Renal cortical epithelial cell (primary cell): ENCODE data around the gene EPB41L4B. TPM values are rescaled to one million over a fixed set of nuclear protein-coding genes. Genes with fewer than 3 reads are reported as not detected.

Experiments used
- DNase-seq: peaks from one replicate; pipeline ENCODE4 v3.0.0-alpha.2; 2011; ENCODE audit warnings: low read depth
- total RNA-seq: library from RNA; depleted of rRNA; stranded (reverse); fragments of >200 nt; gene quantifications from 2 replicates; pipeline ENCODE4 v1.2.3, GENCODE V29; 2014

The EPB41L4B gene
- total RNA-seq, 1 donor from 2014 or later: 5.8 TPM

DNA sequence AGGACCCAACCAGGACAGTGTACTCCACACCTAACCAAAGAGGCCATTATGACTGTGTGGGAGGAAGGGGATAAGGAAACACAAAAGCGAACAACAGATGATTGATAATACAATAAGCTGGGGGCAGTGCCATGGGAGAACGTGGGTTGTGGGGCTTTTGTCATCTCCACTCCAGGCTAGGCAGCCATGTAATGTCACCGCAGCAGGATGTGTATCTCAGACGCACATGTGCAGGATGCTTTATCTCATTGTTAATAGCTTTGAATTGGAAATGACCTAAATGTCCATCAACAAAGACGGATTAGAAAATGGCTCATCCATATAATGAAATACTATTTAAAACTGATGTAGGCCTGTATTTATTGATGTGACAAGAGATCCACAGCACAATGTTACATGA lies 51.0 kb downstream of the EPB41L4B start:
- DNase-seq: no peak

DNA sequence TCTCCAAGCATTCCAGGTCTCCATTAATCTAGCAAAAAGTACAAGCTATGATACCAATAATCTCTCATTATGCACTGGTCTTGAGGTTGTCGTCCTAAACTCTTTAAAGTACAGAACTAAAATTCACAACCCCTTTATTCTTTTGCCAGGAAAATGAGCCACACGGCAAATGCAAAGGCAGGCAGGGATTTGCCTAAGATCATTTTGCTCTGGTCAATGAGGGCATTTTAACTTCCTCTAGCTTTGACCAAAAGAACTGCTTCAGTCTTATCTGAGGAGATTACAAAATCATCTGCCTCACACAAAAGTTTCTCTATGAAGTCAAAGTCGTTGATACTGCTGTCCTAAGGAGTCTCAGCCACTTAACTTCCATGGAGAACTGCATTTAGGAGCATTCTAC lies 51.8 kb downstream of the EPB41L4B start:
- no peak for DNase-seq

DNA sequence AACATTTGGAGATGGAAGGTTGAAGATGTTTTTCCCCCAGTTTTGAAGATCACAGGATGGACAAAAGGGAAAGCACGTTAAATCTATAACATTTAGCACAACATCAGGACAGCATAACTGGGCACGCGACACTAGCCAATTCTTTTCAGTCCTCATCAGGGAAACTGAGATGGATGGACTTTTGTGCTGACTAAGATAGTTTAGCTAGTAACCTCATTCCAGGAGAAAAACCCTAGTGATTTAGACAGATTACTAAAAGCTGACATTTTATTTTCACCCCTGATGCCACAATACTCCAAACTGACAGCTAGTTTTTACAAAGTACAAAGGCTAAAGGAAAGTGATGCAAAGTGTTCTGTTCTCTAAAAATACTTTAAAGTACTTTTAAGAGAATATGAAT lies 53.3 kb downstream of the EPB41L4B start:
- DNase-seq: no peak

DNA sequence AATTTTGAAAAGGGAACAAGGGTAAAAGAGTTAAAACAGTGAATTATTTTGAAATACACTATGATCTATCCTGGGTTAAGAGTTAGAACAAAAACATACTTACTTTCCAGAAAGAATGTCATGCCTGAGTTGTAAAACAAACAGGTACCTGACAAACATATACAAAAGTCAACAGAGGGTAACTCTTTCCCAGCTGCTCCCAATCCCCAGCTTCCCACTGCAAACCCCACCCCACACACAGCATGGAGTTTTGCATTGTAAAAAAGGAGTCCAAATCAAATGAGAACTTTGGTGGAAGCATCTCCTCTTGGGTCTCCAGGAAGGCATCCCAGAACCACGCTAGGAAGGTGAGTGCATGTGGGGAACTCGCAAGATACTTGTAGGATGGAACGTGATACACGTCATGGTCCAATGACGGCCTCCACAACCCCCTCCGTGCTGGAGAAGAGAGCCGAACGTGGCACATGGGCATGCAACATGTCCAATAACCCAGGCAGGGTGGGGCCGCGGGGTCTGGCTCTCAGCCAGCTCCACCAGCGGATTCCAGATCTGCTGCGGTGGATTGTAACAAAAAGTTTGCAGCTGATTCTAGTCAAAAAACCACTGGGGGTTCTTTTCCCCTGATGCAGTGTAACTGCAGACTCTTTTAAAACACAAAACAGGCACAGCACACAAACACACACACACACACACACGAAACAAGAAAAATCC lies 55.8 kb downstream of the EPB41L4B start:
- peak; percentile 18 for DNase-seq

DNA sequence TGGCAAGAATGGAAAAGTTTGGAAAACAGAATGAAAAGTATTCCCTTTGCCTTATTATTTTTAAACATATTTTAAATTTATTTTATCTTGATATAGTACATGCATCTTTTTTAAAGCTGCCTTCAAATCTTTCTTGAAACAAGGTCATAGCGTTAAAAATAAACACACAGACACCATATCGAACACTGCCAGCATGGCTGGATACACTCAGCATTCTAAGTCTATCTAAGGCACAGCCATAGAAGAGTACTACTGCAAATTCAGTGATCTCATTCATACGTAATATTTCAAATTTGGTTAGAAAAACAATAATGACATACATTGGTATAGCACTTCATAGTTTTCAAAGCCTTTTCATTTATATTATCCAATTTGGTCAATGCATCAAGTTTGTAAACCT lies 57.5 kb downstream of the EPB41L4B start:
- DNase-seq: no peak

- no peak for DNase-seq
Observed at GRCh38 chr9:109258481-109259302, 62.2 kb downstream of the EPB41L4B start.

GRCh38 chr9:109256336-109256735 lies 64.5 kb downstream of the EPB41L4B start:
- DNase-seq: no peak

DNA sequence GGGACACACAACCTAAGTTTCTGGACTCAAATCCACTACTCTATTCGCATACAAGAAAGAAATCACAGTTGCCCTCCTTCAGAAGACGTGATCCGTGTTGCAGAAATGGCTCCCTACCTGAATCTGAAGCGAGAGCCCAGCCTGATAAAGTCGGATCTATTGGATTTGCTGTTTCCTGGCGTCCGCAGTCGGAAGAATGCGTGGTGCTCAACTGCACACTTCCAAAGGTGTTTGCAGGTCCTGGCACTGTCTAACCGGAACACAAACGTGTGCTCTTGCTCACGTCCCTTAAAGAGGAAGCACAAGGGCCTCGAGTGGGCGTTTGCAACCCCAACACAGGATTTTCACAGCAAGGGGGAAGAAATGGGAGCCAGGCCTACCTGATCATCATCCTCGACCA lies 65.5 kb downstream of the EPB41L4B start:
- no peak for DNase-seq

DNA sequence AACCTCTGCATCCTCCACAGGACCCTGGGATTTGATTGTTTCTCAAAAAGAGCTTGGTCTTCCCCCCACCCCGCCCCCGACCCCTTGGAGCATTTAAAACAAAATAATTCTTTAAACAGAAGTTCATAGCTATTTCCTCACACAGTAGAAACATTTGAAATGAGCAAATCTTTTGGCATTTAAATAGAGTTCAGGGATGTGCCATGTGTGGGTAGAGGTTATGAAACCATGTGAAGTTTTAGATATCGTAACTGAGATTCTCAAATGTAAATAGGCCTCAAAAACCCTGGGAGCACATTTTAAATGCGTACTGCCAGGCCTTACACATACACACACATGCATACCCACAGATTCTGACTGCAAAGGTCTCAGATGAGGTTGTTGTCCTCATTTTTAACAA lies 66.5 kb downstream of the EPB41L4B start:
- peak; percentile 55 for DNase-seq

- peak; percentile 90 for DNase-seq
Observed at GRCh38 chr9:109253637-109254284, 67.1 kb downstream of the EPB41L4B start.

DNA sequence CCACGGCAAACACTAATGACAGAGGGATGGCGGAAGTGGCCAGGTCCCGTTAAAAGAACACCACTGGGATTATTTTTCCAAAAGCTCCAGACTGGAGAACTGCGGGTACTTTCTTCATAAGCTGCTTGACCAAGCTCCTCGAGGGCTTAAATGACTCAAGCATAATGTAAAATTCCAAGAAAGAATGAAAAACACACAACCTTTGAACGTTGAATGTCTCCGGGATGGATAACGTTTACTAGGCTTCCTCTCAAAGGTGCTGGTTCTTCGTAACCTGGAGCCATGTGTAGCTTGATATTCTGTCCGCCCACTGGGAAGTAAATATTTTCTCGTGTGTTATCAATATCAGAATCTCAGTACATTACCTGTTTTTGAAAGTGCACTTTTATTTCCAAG lies 67.6 kb downstream of the EPB41L4B start:
- no peak for DNase-seq

DNA sequence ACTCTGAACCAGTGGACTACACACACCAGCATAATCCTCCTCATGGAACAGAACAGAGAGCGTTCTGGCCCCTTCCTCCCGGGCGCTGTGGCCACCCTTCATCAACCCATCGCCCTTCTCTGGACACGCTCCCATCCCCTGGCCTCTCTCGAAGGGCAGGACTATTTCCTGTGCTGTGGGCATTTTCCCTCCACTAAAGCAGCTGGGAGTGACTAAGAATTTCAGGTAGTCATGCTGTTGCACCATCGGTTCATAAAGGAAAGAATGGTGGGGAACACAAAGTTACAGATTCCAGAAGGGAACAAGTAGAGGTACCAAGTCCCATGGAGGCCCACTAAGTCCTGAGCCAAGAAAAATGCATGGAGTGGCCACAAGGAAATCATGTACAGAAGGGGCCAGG lies 68.6 kb downstream of the EPB41L4B start:
- peak; percentile 14 for DNase-seq

- no peak for DNase-seq
Observed at GRCh38 chr9:109251776-109252106, 69.1 kb downstream of the EPB41L4B start.

- peak; percentile 33 for DNase-seq
Observed at GRCh38 chr9:109251080-109251775, 69.6 kb downstream of the EPB41L4B start.

GRCh38 chr9:109250771-109251079 lies 70.1 kb downstream of the EPB41L4B start:
- no peak for DNase-seq

GRCh38 chr9:109250311-109250741 lies 70.5 kb downstream of the EPB41L4B start:
- no peak for DNase-seq

GRCh38 chr9:109249615-109250014 lies 71.2 kb downstream of the EPB41L4B start:
- DNase-seq: no peak

DNA sequence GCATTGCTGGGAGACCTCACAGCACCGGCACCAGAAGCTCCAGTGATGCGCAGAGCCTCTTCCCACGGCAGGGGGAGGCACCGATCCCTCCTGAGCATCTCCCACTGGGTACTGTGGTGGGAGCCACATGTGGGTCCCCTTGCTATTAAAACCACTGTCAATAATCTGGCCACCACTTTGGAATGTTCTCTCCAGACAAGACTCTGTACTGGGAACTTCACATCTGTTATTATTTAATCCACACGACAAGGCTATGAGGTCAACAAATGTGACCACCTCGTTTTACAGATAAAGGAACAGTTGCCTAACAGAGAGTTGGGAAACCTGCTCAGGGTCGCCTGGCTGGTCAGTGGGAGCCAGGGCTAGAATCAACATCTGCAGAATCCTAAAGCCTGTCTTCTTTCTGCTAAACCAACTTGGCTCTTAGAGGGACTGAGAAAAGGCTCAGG lies 72.7 kb downstream of the EPB41L4B start:
- peak; percentile 12 for DNase-seq

DNA sequence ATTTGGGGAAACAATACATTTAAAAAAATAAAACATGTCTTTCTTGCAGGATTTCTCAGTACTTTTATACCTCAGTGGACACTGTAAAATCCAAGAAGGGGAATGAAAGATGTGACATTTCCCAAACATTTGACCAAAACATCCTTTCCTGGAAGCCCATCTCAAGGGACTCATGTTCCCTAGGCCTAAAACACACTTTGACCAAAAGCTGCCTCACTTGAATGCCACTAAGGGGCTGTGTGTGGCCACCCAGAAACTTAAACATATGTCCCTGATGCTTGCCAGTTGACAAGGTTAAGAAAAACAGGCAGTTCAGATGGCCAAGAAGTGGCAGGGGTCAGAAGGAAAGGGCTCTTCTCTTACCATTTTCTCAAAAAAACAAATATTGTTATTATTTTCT lies 73.6 kb downstream of the EPB41L4B start:
- no peak for DNase-seq

DNA sequence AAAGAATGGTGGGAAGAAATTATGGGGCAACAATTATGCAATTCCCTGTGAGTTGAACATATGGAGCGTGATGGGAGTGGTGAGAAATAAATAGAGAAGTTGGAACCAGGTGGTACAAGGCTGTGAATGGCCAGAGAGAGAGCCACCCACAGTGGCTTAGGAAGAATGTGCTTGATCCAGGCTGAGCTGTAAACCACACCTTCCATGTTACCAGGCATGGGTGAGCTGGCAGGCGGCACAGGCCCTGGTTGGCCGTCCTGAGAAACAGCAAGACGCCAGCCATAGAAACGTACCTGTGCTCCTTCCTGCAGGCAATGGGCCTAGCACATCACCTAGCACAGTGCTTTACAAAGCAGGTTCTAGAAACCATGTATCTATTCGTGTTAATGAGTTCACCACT lies 74.3 kb downstream of the EPB41L4B start:
- DNase-seq: no peak

DNA sequence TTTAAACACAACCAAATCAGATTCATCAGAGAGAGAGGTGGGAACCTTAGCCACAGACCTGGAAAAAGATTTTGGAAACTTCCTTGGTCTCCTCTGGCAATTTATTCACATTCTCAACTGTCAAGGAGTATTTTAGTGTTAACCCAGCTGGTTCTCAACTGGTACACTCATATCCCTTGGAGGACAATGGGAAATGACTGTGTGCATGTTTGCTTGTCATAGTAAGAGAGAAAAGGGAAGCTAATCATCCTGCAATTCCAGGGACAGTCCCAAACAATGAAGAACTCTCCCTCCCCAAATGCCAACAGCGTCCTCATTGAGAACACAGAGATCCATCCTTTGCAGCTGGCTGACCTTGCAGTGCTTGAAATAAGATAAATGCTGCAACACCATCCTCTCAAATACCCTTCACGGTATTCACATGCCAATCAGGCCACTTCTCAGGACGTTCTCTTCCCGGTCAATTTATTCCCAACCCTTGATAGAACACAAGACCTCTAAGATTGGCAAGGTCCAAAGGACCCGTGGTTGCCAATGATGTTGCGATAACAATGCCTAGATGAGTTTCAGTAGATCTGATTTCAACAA lies 75.5 kb downstream of the EPB41L4B start:
- no peak for DNase-seq
